Activated CD4-positive, CD25-positive, alpha-beta regulatory T cell (primary cell): ENCODE results near the gene WDR20.
A peak's percentile ranks its signal among the peaks of the same experiment; 100 is the strongest.
"Not testable (repeated sequence)": the region's sequence is repeated elsewhere in the genome, so short reads cannot be mapped to it uniquely, and the experiment has no call there.

Source experiments
- DNase-seq, 4 experiments: peaks; one replicate each; lab custom pipeline; 2025; lab: John Stamatoyannopoulos, UW

The WDR20 gene

GRCh38 chr14:102139286-102140026 is at the start of gene WDR20:
WDR20 (plus strand) TSS chr14:102139897; CDS start chr14:102139924, 27 bp downstream.
- peak; percentile 98 to 99 (median 99) for DNase-seq

DNA sequence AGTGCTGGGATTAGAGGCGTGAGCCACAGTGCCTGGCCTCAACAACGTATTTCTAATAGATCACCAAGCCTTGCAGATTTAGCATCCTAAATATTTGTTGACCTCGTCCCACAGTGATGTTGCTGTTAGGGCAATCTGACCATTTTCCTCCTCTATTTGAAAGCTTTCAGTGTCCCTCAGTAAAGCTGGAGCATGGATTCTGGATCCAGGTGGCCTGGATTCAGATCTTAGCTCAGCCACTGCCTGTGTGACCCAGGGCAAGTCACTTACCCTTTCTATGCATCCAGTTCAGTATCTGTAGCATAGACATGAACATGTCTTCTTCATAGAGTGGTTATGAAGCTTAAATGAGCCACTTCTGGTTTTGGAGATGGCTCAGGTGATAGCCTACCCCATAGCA is 49.0 kb upstream of the WDR20 start:
- no peak for DNase-seq

DNA sequence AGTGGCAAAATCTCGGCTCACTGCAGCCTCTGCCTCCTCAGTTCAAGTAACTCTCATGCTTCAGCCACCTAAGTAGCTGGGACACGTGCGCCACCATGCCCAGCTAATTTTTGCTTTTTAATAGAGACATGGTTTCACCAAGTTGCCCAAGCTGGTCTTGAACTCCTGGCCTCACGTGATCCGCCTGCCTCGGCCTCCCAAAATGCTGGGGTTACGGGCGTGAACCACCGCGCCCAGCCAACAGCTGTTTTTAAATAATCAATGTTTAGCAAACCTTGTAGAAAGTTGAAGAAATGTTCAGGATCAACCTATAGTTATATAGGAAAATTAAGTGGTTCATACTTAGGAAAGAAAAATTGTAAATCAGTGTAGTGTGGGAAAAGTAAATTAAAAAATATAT is 46.9 kb upstream of the WDR20 start:
- no peak for DNase-seq

GRCh38 chr14:102094101-102094500 is 45.6 kb upstream of the WDR20 start:
- no peak for DNase-seq

DNA sequence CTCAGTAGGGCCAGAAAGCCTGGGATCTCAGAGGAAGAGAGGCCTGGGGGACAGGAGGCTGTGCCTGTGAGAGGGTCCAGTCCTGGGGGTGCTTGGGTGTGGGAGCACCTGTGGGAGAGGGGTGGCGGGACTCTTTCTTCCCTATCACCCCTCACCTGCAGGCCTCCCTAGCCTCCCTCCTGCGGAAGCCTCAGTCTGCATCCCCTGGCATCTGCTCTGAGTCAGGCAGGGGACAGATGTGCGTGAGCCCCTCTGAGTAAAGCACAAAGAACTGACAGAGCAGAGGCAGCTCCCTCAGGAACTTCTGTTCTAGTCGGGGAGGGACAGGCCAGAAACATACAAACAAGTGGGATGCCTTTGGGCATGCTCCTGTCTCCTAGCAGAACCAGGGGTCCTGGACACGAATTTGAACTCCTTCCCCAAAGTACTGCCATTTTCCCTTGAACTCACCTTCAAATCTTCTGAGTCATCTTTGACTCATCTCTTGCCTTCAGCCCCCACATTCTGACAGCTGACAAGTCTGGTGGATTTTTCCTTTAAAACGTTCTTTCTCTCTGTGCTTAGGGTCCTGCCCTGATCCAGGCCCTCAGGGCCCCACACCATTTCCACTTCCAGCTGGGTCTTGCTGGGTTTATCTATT is 44.3 kb upstream of the WDR20 start:
- DNase-seq, result no peak

DNA sequence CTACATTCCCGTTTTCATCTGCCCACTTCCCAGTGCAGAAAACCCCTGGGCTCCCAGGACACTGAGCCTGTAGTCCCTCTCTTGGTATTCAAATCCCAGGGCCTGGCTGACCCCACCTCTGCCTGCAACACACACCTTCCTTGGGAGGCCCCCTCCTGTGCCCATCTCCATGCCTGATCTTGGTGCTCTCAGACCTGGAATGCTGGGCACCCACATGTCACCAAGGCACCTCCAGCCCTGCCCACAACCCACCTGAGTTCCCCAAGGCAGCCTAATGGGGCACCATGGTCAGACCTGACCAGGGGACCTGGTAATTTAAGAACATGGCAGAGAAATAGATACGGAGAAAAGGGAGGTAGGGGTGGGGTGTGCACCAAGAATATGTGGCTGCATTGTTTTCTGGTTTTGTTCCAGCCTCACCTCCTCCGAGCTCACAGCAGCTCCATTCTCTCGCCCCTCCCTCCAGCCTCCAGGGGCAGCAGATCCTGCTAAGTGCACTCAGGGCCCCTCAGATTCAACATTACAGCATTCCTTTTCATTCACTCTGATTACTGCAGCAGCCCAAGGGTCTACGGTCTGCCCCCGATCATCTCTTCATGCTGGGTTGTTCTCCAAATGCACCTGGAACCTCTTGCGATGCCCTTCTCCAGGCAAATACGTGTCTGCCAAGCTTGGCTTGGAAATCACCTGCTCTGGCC is 43.7 kb upstream of the WDR20 start:
- no peak for DNase-seq

GRCh38 chr14:102096569-102097188 is 43.0 kb upstream of the WDR20 start:
- peak; percentile 26 to 57 (median 42) for DNase-seq

GRCh38 chr14:102097441-102098135 is 42.1 kb upstream of the WDR20 start:
- DNase-seq, result no peak

- DNase-seq, result no peak
These were observed 36.5 kb upstream of the WDR20 start for GRCh38 chr14:102103062-102103695.

- no peak for DNase-seq
These were observed 34.3 kb upstream of the WDR20 start for GRCh38 chr14:102105369-102105768.

- not testable (repeated sequence) for DNase-seq
These were observed 30.4 kb upstream of the WDR20 start for GRCh38 chr14:102109332-102109731.

- DNase-seq, result no peak
These were observed 28.6 kb upstream of the WDR20 start for GRCh38 chr14:102111101-102111500.

DNA sequence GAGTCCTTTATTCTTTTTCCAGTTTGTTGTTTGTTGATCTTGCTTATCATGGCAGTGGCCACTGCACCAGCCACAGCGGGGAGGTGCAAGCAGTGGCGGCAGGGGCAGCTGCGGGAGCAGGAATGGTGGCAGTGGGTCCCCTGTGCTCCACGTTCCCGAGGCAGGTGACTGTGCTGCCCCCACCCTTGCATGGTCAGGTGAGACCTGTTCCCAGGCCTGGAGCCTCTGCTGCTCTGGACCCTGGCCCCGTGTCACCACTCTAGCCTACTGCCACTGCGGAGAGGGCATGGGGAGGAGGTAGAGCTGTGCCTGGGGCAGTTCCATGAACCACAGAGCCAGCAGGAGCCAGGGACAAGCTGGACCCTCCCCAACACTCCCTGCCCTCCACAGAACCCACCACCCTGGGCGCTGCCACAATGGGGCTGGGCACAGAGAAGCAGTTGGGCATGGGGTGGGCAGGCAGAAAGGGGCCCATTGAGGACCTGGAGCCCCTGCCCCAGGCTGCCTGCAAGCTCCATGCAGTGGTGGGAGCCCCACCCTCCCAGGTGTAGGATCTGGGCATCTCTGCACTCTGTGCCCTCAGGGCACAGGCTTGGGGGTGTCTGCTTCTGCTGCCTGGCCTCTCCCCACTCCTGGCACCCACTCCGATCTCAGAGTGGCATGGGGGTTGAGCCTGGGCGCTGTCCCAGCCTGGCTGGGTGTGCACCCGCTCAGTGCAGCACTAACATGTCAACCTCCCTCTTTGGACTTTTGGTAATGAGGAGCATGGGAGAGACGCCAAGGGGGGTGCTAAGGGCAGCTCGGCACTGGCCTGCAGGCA is 23.1 kb upstream of the WDR20 start:
- no peak for DNase-seq

- no peak for DNase-seq
These were observed 21.8 kb upstream of the WDR20 start for GRCh38 chr14:102117852-102118251.

DNA sequence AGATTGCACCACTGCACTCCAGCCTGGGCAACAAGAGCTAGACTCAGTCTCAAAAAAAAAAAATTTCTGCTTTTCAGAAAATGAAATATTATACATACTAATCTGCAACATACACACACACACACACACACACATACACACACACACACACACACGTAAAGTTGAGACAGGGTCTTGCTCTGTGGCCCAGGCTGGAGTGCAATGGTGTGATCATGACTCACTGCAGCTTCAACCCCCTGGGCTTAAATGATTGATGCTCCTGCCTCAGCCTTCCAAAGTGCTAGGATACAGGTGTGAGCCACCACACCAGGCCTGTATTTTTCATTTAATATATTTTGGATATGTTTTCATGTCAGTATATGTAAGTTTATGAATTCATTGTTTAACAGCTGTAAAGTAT is 18.8 kb upstream of the WDR20 start:
- no peak for DNase-seq

- no peak for DNase-seq
These were observed 18.1 kb upstream of the WDR20 start for GRCh38 chr14:102121567-102121966.

GRCh38 chr14:102124419-102124818 is 15.3 kb upstream of the WDR20 start:
- DNase-seq, result no peak

GRCh38 chr14:102125546-102125945 is 14.2 kb upstream of the WDR20 start:
- DNase-seq, result no peak

GRCh38 chr14:102126807-102127455 is 12.8 kb upstream of the WDR20 start:
- no peak for DNase-seq

- DNase-seq, result no peak
These were observed 8.0 kb upstream of the WDR20 start for GRCh38 chr14:102131741-102132140.
